ENCODE data around the gene ACSBG1.

ACSBG1 gene

DNA sequence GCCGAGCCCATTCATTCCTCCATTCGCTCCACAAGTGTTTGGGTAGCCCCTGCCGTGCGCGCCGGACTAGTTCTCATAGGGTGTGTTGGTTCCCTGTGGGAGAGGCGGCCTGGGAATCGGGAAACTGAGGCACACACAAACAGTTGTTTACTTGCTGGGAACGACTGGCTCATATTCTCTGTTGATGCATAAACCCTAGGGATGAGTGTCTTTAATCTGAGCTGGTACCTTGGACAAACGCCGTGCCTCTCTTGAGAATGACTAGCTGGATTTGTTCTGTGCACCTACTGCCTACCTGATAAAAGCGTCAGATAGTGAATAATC lies 30.7 kb upstream of the ACSBG1 start:
- Histone ChIP-seq H3K9ac (ENCODE audit: low read length in 2 of 2) (peak overlapping the region; percentile 67 to 80), H3K27ac (ENCODE audit: low read length) (peak overlapping the region; percentile 62), H3K4me1 (ENCODE audit: control insufficient read depth, insufficient read depth, low read length) (peaks cover 39% of the 10 kb centered on the region), H3K9me3 (ENCODE audit: control insufficient read depth in 2 of 2, low read length in 2 of 2) (no peaks in the 10 kb centered on the region), H3K4me3 (ENCODE audit: low read length in 2 of 2) (peak overlapping the region; percentile 58 to 80), H3K36me3 (ENCODE audit: control insufficient read depth in 2 of 2, insufficient read depth in 2 of 2, low read length in 2 of 2) (no peaks in the 10 kb centered on the region), H3K27me3 (ENCODE audit: control insufficient read depth in 1 of 2, insufficient read depth in 2 of 2, low read length in 2 of 2) (peaks cover 0 to 2% of the 10 kb centered on the region in 2 donors)

DNA sequence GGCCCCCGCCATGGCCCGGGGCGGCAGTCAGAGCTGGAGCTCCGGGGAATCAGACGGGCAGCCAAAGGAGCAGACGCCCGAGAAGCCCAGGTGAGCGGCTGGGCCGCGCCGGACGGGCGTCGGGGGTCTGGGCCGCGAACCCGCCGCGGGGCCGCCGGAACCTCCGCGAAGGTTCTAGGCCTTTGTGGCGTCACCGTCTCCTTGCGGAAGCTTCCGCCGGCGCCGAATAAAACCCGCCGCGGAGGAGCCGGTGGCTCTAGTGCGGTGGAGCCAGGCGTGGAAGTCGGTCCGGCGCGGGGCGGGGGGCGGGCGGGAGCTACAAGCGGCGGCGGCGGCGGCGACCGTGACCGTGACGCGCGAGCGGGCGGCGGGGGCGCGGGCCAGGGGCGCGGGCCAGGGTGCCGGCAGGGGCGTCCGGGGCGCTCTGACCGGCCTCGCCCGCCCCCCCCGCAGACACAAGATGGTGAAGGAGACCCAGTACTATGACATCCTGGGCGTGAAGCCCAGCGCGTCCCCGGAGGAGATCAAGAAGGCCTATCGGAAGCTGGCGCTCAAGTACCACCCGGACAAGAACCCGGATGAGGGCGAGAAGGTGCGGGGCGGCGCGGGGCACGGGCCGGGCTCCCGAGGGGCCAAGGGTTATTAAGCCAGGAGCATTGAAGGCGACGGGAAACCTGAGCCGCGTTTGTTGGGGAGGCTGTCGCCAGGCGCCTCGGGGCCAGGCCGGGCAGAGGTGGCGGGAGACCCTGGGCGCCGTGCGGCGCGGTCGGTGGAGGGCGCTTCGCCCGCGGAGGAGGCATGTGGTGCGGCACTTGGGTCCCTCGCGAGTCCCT lies 30.2 kb upstream of the ACSBG1 start, which contains the start of gene DNAJA4:
Gene DNAJA4, plus strand, starts transcription at position 259 of the 833 bp plus-strand sequence. Its CDS starts 202 bp downstream, at position 461.
- H3K4me3 ChIP-seq (ENCODE audit: low read length in 2 of 2) = peak within 1 kb of the TSS; percentile 58 to 80
- peak within 1 kb of the TSS; percentile 67 to 80 for H3K9ac ChIP-seq (ENCODE audit: low read length in 2 of 2)
- no peaks in the 10 kb centered on the region for H3K9me3 ChIP-seq (ENCODE audit: control insufficient read depth in 2 of 2, low read length in 2 of 2)
- H3K36me3 ChIP-seq (ENCODE audit: control insufficient read depth in 2 of 2, insufficient read depth in 2 of 2, low read length in 2 of 2) = no peaks in the 10 kb centered on the region
- H3K27me3 ChIP-seq (ENCODE audit: control insufficient read depth in 1 of 2, insufficient read depth in 2 of 2, low read length in 2 of 2) = peaks cover 0 to 2% of the 10 kb centered on the region in 2 donors
- H3K4me1 ChIP-seq (ENCODE audit: control insufficient read depth, insufficient read depth, low read length) = peaks cover 39% of the 10 kb centered on the region
- peak within 1 kb of the TSS; percentile 62 for H3K27ac ChIP-seq (ENCODE audit: low read length)

DNA sequence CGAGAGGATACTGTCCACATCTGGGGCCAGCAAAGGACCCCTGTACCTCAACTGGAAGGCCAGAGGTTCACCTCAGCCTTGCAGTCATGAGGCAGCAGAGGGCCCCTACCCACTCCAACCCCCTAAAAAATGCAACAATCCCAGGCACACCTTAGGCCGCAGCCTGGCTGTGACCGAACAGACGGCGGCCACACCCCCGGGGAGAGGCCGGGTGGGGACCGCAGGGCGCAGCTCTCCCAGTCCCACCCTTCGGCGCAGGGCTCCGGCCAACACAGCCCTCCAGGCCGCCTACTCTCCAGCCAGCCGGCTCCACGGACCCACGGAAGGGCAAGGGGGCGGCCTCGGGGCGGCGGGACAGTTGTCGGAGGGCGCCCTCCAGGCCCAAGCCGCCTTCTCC lies 29.5 kb upstream of the ACSBG1 start:
- Histone ChIP-seq H3K36me3 (ENCODE audit: control insufficient read depth in 2 of 2, insufficient read depth in 2 of 2, low read length in 2 of 2) (no peaks in the 10 kb centered on the region), H3K27ac (ENCODE audit: low read length) (no peak overlapping the region), H3K4me3 (ENCODE audit: low read length in 2 of 2) (peak overlapping the region; percentile 37 to 67), H3K9me3 (ENCODE audit: control insufficient read depth in 2 of 2, low read length in 2 of 2) (no peaks in the 10 kb centered on the region), H3K27me3 (ENCODE audit: control insufficient read depth in 1 of 2, insufficient read depth in 2 of 2, low read length in 2 of 2) (peaks cover 0 to under 1% of the 10 kb centered on the region in 2 donors), H3K4me1 (ENCODE audit: control insufficient read depth, insufficient read depth, low read length) (peaks cover 38% of the 10 kb centered on the region), H3K9ac (ENCODE audit: low read length in 2 of 2) (peak overlapping the region; percentile 55 to 59)

DNA sequence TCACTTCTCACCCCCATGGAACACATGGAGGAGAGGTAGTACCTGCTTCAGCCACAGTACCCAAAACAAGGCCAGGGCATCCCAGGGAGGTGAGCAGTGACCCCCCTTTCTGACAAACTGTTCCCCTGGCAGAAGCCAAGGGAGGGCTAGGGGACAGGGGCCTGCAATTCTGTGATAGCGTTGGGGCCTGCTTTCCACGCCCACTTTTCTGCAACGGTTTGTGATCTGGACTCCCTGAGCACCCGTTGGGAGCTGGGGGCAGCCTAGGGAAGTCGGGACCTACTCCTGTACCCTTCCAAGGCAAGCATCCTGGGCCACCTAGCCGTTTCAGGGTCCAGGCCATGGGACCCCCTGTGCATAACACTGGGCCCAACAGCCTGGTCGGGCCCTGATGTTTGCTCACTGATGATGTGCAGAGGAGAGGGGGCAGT lies 29.0 kb upstream of the ACSBG1 start:
- no peak overlapping the region for H3K27ac ChIP-seq (ENCODE audit: low read length)
- peaks cover 34% of the 10 kb centered on the region for H3K4me1 ChIP-seq (ENCODE audit: control insufficient read depth, insufficient read depth, low read length)
- H3K9me3 ChIP-seq (ENCODE audit: control insufficient read depth in 2 of 2, low read length in 2 of 2) = no peaks in the 10 kb centered on the region
- H3K27me3 ChIP-seq (ENCODE audit: control insufficient read depth in 1 of 2, insufficient read depth in 2 of 2, low read length in 2 of 2) = no peaks in the 10 kb centered on the region
- H3K9ac ChIP-seq (ENCODE audit: low read length in 2 of 2) = no peak overlapping the region
- H3K4me3 ChIP-seq (ENCODE audit: low read length in 2 of 2) = no peak overlapping the region
- no peaks in the 10 kb centered on the region for H3K36me3 ChIP-seq (ENCODE audit: control insufficient read depth in 2 of 2, insufficient read depth in 2 of 2, low read length in 2 of 2)

DNA sequence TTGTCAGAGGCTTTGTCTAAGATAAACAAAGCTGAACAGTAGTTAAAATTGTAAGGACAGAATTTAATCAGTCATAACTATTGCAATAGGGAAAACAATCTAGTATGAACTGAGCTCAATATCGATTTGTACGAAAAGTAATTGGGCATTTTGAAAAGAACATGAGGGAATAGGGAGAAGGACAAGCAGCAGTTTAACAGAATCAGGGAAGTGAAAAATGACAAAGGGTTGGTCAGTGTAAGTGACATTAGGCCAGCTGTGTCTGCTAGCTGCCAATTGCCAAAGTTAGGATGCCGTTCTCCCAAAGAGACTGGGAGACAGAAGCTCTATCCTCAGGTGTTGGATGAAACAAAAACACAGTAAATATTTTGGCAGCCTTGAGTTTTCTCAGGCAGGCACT lies 26.7 kb upstream of the ACSBG1 start:
- Histone ChIP-seq H3K36me3 (ENCODE audit: control insufficient read depth in 2 of 2, insufficient read depth in 2 of 2, low read length in 2 of 2) (no peaks in the 10 kb centered on the region), H3K27me3 (ENCODE audit: control insufficient read depth in 1 of 2, insufficient read depth in 2 of 2, low read length in 2 of 2) (no peaks in the 10 kb centered on the region), H3K4me1 (ENCODE audit: control insufficient read depth, insufficient read depth, low read length) (peaks cover 20% of the 10 kb centered on the region), H3K27ac (ENCODE audit: low read length) (no peak overlapping the region), H3K4me3 (ENCODE audit: low read length in 2 of 2) (no peak overlapping the region), H3K9ac (ENCODE audit: low read length in 2 of 2) (no peak overlapping the region), H3K9me3 (ENCODE audit: control insufficient read depth in 2 of 2, low read length in 2 of 2) (no peaks in the 10 kb centered on the region)

DNA sequence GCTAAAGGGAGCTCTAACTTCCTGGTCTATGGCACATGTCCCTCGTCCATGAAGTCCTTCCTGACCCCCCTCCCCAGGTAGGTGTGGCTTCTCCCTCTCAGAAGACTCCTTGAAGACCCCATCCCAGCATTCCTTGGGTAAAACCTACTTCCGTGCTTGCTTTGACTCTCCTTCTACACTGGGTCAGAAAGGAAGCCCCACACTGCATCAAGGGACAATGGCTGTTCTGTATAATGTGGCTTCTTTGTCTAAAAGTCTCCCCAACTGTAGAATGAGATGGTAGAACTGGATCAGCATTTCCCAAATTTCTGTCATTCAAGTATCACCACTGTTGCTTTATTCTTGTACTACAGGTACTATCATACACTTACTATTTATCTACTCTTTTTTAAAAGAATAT lies 26.1 kb upstream of the ACSBG1 start:
- Histone ChIP-seq H3K4me1 (ENCODE audit: control insufficient read depth, insufficient read depth, low read length) (peaks cover 15% of the 10 kb centered on the region), H3K36me3 (ENCODE audit: control insufficient read depth in 2 of 2, insufficient read depth in 2 of 2, low read length in 2 of 2) (no peaks in the 10 kb centered on the region), H3K9ac (ENCODE audit: low read length in 2 of 2) (no peak overlapping the region), H3K27ac (ENCODE audit: low read length) (no peak overlapping the region), H3K27me3 (ENCODE audit: control insufficient read depth in 1 of 2, insufficient read depth in 2 of 2, low read length in 2 of 2) (no peaks in the 10 kb centered on the region), H3K9me3 (ENCODE audit: control insufficient read depth in 2 of 2, low read length in 2 of 2) (no peaks in the 10 kb centered on the region), H3K4me3 (ENCODE audit: low read length in 2 of 2) (no peak overlapping the region)

DNA sequence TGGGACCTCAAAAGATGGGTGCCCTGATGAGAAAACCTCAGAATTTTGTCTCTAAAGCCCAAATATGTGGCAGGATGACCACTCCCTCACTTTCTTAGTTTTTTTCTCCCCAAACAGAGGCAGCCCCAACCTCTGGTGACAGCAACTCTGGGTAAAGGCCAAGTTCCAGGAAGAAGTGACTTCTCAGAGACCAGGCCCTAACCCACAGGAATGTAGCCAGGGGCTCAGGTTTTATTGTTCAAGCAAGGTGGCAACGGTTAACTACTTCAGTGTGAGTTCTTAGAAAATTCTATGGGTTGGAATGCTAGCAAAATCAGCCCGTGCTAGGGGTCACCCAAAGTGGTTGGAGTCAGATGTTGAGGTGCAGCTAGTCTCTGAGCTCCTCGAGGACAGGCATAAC lies 24.9 kb upstream of the ACSBG1 start:
- H3K36me3 ChIP-seq (ENCODE audit: control insufficient read depth in 2 of 2, insufficient read depth in 2 of 2, low read length in 2 of 2) = no peaks in the 10 kb centered on the region
- H3K4me1 ChIP-seq (ENCODE audit: control insufficient read depth, insufficient read depth, low read length) = peaks cover 4% of the 10 kb centered on the region
- H3K9me3 ChIP-seq (ENCODE audit: control insufficient read depth in 2 of 2, low read length in 2 of 2) = no peaks in the 10 kb centered on the region
- no peak overlapping the region for H3K9ac ChIP-seq (ENCODE audit: low read length in 2 of 2)
- H3K4me3 ChIP-seq (ENCODE audit: low read length in 2 of 2) = no peak overlapping the region
- H3K27ac ChIP-seq (ENCODE audit: low read length) = no peak overlapping the region
- H3K27me3 ChIP-seq (ENCODE audit: control insufficient read depth in 1 of 2, insufficient read depth in 2 of 2, low read length in 2 of 2) = no peaks in the 10 kb centered on the region

DNA sequence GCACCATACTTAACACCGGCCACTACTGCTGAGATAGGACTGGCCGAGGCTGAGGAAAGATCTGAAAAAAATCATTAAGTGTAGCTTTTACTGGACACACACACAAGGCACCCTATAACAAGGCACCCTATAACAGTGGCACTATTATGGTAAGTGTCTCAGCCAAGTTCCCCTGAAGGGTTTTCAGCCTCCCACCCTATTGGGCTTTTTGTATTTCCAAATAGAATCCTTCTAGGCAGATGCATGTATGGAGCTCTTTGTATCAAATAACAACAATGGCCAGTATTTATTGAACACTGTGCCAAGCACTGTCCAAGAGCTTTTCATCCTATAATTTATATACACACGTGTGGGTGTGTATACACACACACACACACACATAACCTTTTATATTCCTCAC lies 23.3 kb upstream of the ACSBG1 start:
- H3K27ac ChIP-seq (ENCODE audit: low read length) = no peak overlapping the region
- no peaks in the 10 kb centered on the region for H3K27me3 ChIP-seq (ENCODE audit: control insufficient read depth in 1 of 2, insufficient read depth in 2 of 2, low read length in 2 of 2)
- H3K4me1 ChIP-seq (ENCODE audit: control insufficient read depth, insufficient read depth, low read length) = no peaks in the 10 kb centered on the region
- no peaks in the 10 kb centered on the region for H3K9me3 ChIP-seq (ENCODE audit: control insufficient read depth in 2 of 2, low read length in 2 of 2)
- no peaks in the 10 kb centered on the region for H3K36me3 ChIP-seq (ENCODE audit: control insufficient read depth in 2 of 2, insufficient read depth in 2 of 2, low read length in 2 of 2)
- no peak overlapping the region for H3K4me3 ChIP-seq (ENCODE audit: low read length in 2 of 2)
- no peak overlapping the region for H3K9ac ChIP-seq (ENCODE audit: low read length in 2 of 2)

DNA sequence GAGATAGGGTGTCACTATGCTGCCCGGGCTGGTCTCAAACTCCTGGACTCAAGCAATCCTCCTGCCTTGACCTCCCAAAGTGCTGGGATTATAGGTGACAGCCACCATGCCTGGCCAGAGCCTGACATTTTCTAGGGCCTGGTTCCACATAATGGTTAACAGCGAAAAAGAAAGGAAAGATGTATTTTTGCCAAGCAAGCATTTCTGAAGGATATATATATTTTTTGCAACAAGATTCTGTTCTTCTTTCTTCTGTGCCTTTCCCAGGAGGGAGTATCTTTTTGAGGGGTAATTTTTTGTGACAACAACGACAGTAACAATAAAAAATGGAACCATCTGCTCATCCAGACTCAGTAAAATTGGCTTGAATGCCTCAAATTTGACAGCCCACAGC lies 21.7 kb upstream of the ACSBG1 start:
- H3K9me3 ChIP-seq (ENCODE audit: control insufficient read depth in 2 of 2, low read length in 2 of 2) = no peaks in the 10 kb centered on the region
- H3K4me1 ChIP-seq (ENCODE audit: control insufficient read depth, insufficient read depth, low read length) = no peaks in the 10 kb centered on the region
- H3K9ac ChIP-seq (ENCODE audit: low read length in 2 of 2) = no peak overlapping the region
- no peaks in the 10 kb centered on the region for H3K36me3 ChIP-seq (ENCODE audit: control insufficient read depth in 2 of 2, insufficient read depth in 2 of 2, low read length in 2 of 2)
- H3K4me3 ChIP-seq (ENCODE audit: low read length in 2 of 2) = no peak overlapping the region
- H3K27ac ChIP-seq (ENCODE audit: low read length) = no peak overlapping the region
- H3K27me3 ChIP-seq (ENCODE audit: control insufficient read depth in 1 of 2, insufficient read depth in 2 of 2, low read length in 2 of 2) = no peaks in the 10 kb centered on the region

DNA sequence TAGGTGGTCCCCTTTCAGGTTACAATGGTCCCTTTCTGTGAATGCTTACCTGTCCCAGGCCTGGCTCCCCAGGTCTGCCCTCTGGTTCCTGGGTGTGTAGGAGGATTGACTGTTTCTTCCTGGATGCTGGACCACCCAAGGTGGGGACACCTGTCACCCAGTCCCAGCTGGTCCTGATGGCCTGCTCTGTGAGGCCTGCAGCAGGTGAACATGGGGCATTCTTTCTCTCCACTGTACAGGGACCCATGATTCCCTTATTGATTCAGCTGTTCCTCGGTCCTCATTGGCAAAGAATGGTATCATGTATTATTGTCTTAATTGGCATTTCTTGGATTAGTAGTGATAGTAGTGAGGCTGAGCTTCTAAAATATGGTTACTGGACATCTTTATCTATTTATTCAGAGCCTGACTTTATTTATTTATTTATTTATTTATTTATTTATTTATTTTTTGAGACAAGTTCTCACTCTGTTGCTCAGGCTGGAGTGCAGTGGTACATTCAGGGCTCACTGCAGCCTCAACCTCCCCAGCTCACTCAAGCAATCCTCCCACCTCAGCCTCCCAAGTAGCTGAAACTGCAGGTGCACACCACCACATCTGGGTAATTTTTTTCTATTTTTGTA lies 21.2 kb upstream of the ACSBG1 start:
- H3K4me3 ChIP-seq (ENCODE audit: low read length in 2 of 2) = no peak overlapping the region
- H3K36me3 ChIP-seq (ENCODE audit: control insufficient read depth in 2 of 2, insufficient read depth in 2 of 2, low read length in 2 of 2) = no peaks in the 10 kb centered on the region
- H3K27me3 ChIP-seq (ENCODE audit: control insufficient read depth in 1 of 2, insufficient read depth in 2 of 2, low read length in 2 of 2) = no peaks in the 10 kb centered on the region
- H3K4me1 ChIP-seq (ENCODE audit: control insufficient read depth, insufficient read depth, low read length) = no peaks in the 10 kb centered on the region
- H3K27ac ChIP-seq (ENCODE audit: low read length) = no peak overlapping the region
- H3K9ac ChIP-seq (ENCODE audit: low read length in 2 of 2) = no peak overlapping the region
- no peaks in the 10 kb centered on the region for H3K9me3 ChIP-seq (ENCODE audit: control insufficient read depth in 2 of 2, low read length in 2 of 2)

DNA sequence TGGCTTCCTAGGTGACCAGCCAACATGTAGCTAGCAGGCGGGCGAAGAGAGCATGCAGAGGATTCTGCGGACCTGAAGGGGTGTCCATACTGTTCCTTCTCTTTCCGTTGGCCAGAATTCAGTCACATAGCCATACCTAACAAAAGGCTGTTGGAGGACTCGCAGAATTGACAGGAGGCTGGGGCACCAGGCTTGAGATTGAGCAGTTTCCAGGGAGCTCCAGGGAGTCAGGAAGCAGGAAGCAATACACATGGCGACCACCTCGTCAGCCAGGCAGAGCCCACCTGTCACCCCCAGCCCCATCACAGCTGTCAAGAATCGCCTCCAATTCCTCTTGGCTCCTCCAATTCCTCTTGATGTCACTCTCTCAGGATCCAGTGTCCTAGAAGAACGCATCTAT lies 16.8 kb upstream of the ACSBG1 start:
- Histone ChIP-seq H3K9ac (ENCODE audit: low read length in 2 of 2) (no peak overlapping the region), H3K9me3 (ENCODE audit: control insufficient read depth in 2 of 2, low read length in 2 of 2) (peaks cover 0 to 2% of the 10 kb centered on the region in 2 donors), H3K4me3 (ENCODE audit: low read length in 2 of 2) (no peak overlapping the region), H3K36me3 (ENCODE audit: control insufficient read depth in 2 of 2, insufficient read depth in 2 of 2, low read length in 2 of 2) (no peaks in the 10 kb centered on the region), H3K27ac (ENCODE audit: low read length) (no peak overlapping the region), H3K27me3 (ENCODE audit: control insufficient read depth in 1 of 2, insufficient read depth in 2 of 2, low read length in 2 of 2) (peaks cover 0 to 2% of the 10 kb centered on the region in 2 donors), H3K4me1 (ENCODE audit: control insufficient read depth, insufficient read depth, low read length) (no peaks in the 10 kb centered on the region)

Data from stomach smooth muscle (tissue), 2 donors.